ENCODE data around the gene LSP1. TPM values are rescaled to one million over a fixed set of nuclear protein-coding genes. Genes with fewer than 3 reads are reported as not detected.

The LSP1 gene
- total and polyA plus RNA-seq, 2 of the 4 experiments (the other 2 are of a cell fraction), result not detected

DNA sequence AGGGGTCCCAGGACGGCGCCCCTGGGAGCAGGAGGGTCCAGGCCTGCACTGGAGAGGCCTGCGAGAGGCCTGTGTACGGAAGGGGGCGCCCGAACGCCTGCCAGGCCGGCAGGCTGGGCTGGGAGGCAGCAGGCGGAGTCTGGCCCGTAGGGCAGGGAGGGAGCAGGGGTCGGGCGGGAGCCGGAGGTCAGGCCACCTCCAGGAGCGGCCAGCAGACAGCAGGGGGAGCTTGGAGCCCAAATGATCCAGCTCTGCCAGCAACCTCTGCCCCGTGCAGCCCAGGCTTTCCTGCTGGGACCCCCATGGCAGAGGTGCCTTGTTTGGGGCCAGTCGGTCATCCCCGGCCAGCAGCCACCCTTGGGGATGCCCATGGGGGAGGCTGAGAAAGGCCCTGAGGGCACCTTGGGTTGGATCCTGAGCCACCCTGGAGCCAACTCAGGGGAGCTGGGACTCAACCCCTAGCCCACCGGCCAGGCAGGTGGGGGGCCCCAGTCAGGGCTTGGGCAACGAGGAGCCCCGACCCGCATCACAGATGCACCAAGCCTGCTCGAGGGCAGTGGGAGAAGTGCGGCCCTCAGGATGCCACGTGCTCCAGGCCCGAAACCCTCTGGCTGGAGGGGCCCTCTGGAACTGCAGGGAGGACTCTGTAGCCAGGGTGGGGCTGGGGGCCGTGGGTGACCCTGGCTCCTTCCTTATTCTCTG lies 27.7 kb upstream of the LSP1 start:
- no peak overlapping the region for H2AK9ac ChIP-seq (replicated peaks; ENCODE audit: low read depth, low read length, poor library complexity)
- no peak overlapping the region for H3K56ac ChIP-seq (ENCODE audit: extremely low read depth, insufficient read depth, low read length)
- H3K4me1 ChIP-seq (ENCODE audit: control insufficient read depth, insufficient read depth, low read length), result peaks cover 13% of the 10 kb centered on the region
- no peak overlapping the region for H2BK20ac ChIP-seq (ENCODE audit: low read depth, low read length)
- no peak overlapping the region for H3K4ac ChIP-seq (ENCODE audit: low read depth, low read length)
- H4K91ac ChIP-seq (ENCODE audit: insufficient read depth, low read depth, low read length), result no peak overlapping the region
- no peaks in the 10 kb centered on the region for H3K9me3 ChIP-seq (ENCODE audit: control insufficient read depth, insufficient read depth, low read length)
- no peak overlapping the region for H2BK120ac ChIP-seq (ENCODE audit: low read depth, low read length)
- no peak overlapping the region for H2AK5ac ChIP-seq (ENCODE audit: low read depth, low read length)
- no peak overlapping the region for H2BK15ac ChIP-seq (ENCODE audit: low read depth, low read length)
- no peaks in the 10 kb centered on the region for H3K79me1 ChIP-seq (ENCODE audit: low read depth in 1 of 2, low read length in 2 of 2)
- no peaks in the 10 kb centered on the region for H3K9me1 ChIP-seq (ENCODE audit: insufficient read depth, low read length)
- no peak for TF ChIP-seq NFE2L2 (IDR thresholded peaks at IDR 0.05; ENCODE audit: low read depth, low read length)
- TF ChIP-seq POLR2A (IDR thresholded peaks at IDR 0.05; ENCODE audit: low read depth, low read length), result no peak
- TF ChIP-seq MXI1 (IDR thresholded peaks at IDR 0.05; ENCODE audit: borderline replicate concordance, low read depth, low read length), result no peak
- no peak for TF ChIP-seq MAZ (IDR thresholded peaks at IDR 0.05; ENCODE audit: borderline replicate concordance, low read depth, low read length)
- no peak for TF ChIP-seq CHD1 (IDR thresholded peaks at IDR 0.05; ENCODE audit: low read depth, low read length)
- TF ChIP-seq, protein P1, sequence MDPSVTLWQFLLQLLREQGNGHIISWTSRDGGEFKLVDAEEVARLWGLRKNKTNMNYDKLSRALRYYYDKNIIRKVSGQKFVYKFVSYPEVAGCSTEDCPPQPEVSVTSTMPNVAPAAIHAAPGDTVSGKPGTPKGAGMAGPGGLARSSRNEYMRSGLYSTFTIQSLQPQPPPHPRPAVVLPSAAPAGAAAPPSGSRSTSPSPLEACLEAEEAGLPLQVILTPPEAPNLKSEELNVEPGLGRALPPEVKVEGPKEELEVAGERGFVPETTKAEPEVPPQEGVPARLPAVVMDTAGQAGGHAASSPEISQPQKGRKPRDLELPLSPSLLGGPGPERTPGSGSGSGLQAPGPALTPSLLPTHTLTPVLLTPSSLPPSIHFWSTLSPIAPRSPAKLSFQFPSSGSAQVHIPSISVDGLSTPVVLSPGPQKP (IDR thresholded peaks at IDR 0.05; ENCODE audit: borderline replicate concordance, low read depth, low read length), result no peak
- TF ChIP-seq, protein P2, sequence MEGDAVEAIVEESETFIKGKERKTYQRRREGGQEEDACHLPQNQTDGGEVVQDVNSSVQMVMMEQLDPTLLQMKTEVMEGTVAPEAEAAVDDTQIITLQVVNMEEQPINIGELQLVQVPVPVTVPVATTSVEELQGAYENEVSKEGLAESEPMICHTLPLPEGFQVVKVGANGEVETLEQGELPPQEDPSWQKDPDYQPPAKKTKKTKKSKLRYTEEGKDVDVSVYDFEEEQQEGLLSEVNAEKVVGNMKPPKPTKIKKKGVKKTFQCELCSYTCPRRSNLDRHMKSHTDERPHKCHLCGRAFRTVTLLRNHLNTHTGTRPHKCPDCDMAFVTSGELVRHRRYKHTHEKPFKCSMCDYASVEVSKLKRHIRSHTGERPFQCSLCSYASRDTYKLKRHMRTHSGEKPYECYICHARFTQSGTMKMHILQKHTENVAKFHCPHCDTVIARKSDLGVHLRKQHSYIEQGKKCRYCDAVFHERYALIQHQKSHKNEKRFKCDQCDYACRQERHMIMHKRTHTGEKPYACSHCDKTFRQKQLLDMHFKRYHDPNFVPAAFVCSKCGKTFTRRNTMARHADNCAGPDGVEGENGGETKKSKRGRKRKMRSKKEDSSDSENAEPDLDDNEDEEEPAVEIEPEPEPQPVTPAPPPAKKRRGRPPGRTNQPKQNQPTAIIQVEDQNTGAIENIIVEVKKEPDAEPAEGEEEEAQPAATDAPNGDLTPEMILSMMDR (conservative IDR thresholded peaks at IDR 0.05; ENCODE audit: low read depth, low read length), result 0 out of 2 replicates have a peak, but pooled peaks have one; percentile 23
- DNase-seq (no peak), ATAC-seq (ENCODE audit: low read depth) (no peak)
- in situ Hi-C loops (cut with MboI; ENCODE audit: low sequenced_read_pairs) (no loop called here), dilution Hi-C loops (cut with HindIII; ENCODE audit: low sequenced_read_pairs, unreplicated experiment) (no loop called here), intact Hi-C loops (cut with micrococcal nuclease) (loop anchor here (5.0 kb wide), 1 partner anchor 173 kb away; no protein-coding TSS in a partner anchor)
- no peak overlapping the region for H3K27ac ChIP-seq (ENCODE audit: insufficient read depth, low read length)
- ChIA-PET CTCF (no interaction called here), POLR2A (ENCODE audit: unreplicated experiment) (no interaction called here)
- no peak overlapping the region for H3K9ac ChIP-seq (ENCODE audit: low read depth, low read length)
- H3K23ac ChIP-seq (ENCODE audit: low read depth, low read length), result no peak overlapping the region
- H3K14ac ChIP-seq (replicated peaks; ENCODE audit: low read depth, low read length), result no peak overlapping the region
- H3K36me3 ChIP-seq (ENCODE audit: control insufficient read depth, insufficient read depth, low read length), result no peaks in the 10 kb centered on the region
- H2BK5ac ChIP-seq (ENCODE audit: low read depth, low read length, poor library complexity, severe bottlenecking), result no peak overlapping the region
- no TSS peak for BruUV-seq (replicated peaks)
- H4K8ac ChIP-seq (ENCODE audit: low read depth in 2 of 2, low read length in 2 of 2), result no peak overlapping the region
- WGBS, 2 experiments (ENCODE audit: extremely low coverage in 2 of 2, insufficient read length in 1 of 2), result 76% methylated on average over 9 of the region's 26 CpGs; no CpG with 5 or more reads in 1 of the 2 experiments
- no peak overlapping the region for H4K5ac ChIP-seq (ENCODE audit: low read depth, low read length)
- H3K18ac ChIP-seq (ENCODE audit: low read depth, low read length), result no peak overlapping the region
- no peak overlapping the region for H3K4me2 ChIP-seq (ENCODE audit: low read depth, low read length)
- H3K4me3 ChIP-seq (ENCODE audit: insufficient read depth, low read depth, low read length), result no peak overlapping the region
- no peaks in the 10 kb centered on the region for H4K20me1 ChIP-seq (ENCODE audit: insufficient read depth, low read length)
- peaks cover 5% of the 10 kb centered on the region; the same call in 1 of the 2 replicates for H3K27me3 ChIP-seq (ENCODE audit: control insufficient read depth, insufficient read depth, low read length)
- H2AFZ ChIP-seq (replicated peaks; ENCODE audit: low read length, poor library complexity), result no peak overlapping the region
